Sciatic nerve (tissue), 2 donors: ENCODE data around the gene SNX10. TPM values are rescaled to one million over a fixed set of nuclear protein-coding genes. Genes with fewer than 3 reads are reported as not detected.

Source experiments
- ATAC-seq: fragments of 200-7000 bp; cut with Tn5 transposase; one replicate; pipeline ENCODE4 v1.9.1; 2020; ENCODE audit warnings: mild to moderate bottlenecking, moderate library complexity
- DNase-seq: peaks from one replicate; pipeline ENCODE4 v3.0.0-alpha.2; 2020; ENCODE audit warnings: low spot score
- intact Hi-C: fragments of 100-400 bp; cut with DNase I; formaldehyde crosslinking; loops from one replicate; pipeline ENCODE4 v1.14.2; 2022
- total RNA-seq: library from RNA; stranded (reverse); fragmentation: NEBNext Ultra II Directional; extraction: Animal tissue kit (Norgen Biotek cat#: 25700); gene quantifications from one replicate; pipeline ENCODE4 v1.2.1, GENCODE V29; 2021
- donor health status: DM: no; HTN: no; CAD: no.
- donor health status: DM: no; HTN: no; CAD: no.

The SNX10 gene
- total RNA-seq, 1 donor from 2014 or later: 7.0 TPM

- no peak for ATAC-seq
- no peak for DNase-seq
- intact Hi-C loops: no loop called here
Measured at GRCh38 chr7:26419198-26419597, 127.5 kb downstream of the SNX10 start.

GRCh38 chr7:26420422-26421019, 128.9 kb downstream of the SNX10 start:
- intact Hi-C loops: no loop called here
- DNase-seq: no peak
- no peak for ATAC-seq

GRCh38 chr7:26422761-26423160, 131.1 kb downstream of the SNX10 start:
- no peak for ATAC-seq
- intact Hi-C loops: no loop called here
- no peak for DNase-seq

GRCh38 chr7:26423436-26423835, 131.8 kb downstream of the SNX10 start:
- intact Hi-C loops: no loop called here
- ATAC-seq: no peak
- no peak for DNase-seq

Other genes starting within 250 kb of the SNX10 start
- gene NFE2L3, start 139.7 kb upstream of the SNX10 start, total RNA-seq: 3.8 TPM
- 377 TPM for gene HNRNPA2B1, start 91.1 kb upstream of the SNX10 start, total RNA-seq
- gene CBX3, start 90.1 kb upstream of the SNX10 start, total RNA-seq: 77.4 TPM